Stimulated activated CD4-positive, alpha-beta T cell treated with anti-CD3 and anti-CD28 coated beads, Interleukin-4, amount 100 ng/mL, for 4 hours (primary cell): ENCODE results near the gene SMOC1.

Source experiments
- DNase-seq, 2 experiments: peaks; one replicate each; pipeline ENCODE4 v3.0.0-alpha.2; 2020

Gene SMOC1

GRCh38 chr14:69943084-69943780 is 64.0 kb downstream of the SMOC1 start:
- DNase-seq, result no peak

- no peak for DNase-seq
Observed at GRCh38 chr14:69945347-69945746, 66.1 kb downstream of the SMOC1 start.

GRCh38 chr14:69945912-69946311 is 66.7 kb downstream of the SMOC1 start:
- no peak for DNase-seq

GRCh38 chr14:69948351-69948750 is 69.1 kb downstream of the SMOC1 start:
- no peak for DNase-seq

GRCh38 chr14:69951263-69951662 is 72.0 kb downstream of the SMOC1 start:
- DNase-seq, result no peak

GRCh38 chr14:69951935-69952334 is 72.7 kb downstream of the SMOC1 start:
- DNase-seq, result no peak

- DNase-seq, result no peak
Observed at GRCh38 chr14:69953266-69953915, 74.2 kb downstream of the SMOC1 start.

GRCh38 chr14:69955855-69956845 is 76.9 kb downstream of the SMOC1 start:
- no peak for DNase-seq

- DNase-seq, result no peak
Observed at GRCh38 chr14:69956970-69957369, 77.8 kb downstream of the SMOC1 start.

- DNase-seq, result no peak
Observed at GRCh38 chr14:69957986-69958385, 78.8 kb downstream of the SMOC1 start.

GRCh38 chr14:69959136-69959535 is 79.9 kb downstream of the SMOC1 start:
- DNase-seq, result no peak

GRCh38 chr14:69960296-69960695 is 81.1 kb downstream of the SMOC1 start:
- no peak for DNase-seq

- no peak for DNase-seq
Observed at GRCh38 chr14:69963966-69964365, 84.8 kb downstream of the SMOC1 start.

GRCh38 chr14:69964841-69965240 is 85.6 kb downstream of the SMOC1 start:
- no peak for DNase-seq

- DNase-seq, result no peak
Observed at GRCh38 chr14:69968132-69968531, 88.9 kb downstream of the SMOC1 start.

GRCh38 chr14:69968681-69969080 is 89.5 kb downstream of the SMOC1 start:
- no peak for DNase-seq

- no peak for DNase-seq
Observed at GRCh38 chr14:69972755-69973154, 93.5 kb downstream of the SMOC1 start.

- DNase-seq, result no peak
Observed at GRCh38 chr14:69973846-69974245, 94.6 kb downstream of the SMOC1 start.

GRCh38 chr14:69979882-69980281 is 100.7 kb downstream of the SMOC1 start:
- no peak for DNase-seq

- DNase-seq, result no peak
Observed at GRCh38 chr14:69980457-69981425, 101.5 kb downstream of the SMOC1 start.

- no peak for DNase-seq
Observed at GRCh38 chr14:69982220-69982839, 103.1 kb downstream of the SMOC1 start.

- DNase-seq, result no peak
Observed at GRCh38 chr14:69982886-69983285, 103.7 kb downstream of the SMOC1 start.
